T-helper 1 cell treated with Interleukin-12 subunit alpha and Interleukin-12 subunit beta and Interleukin-4 antibody, amounts not matched to agents 30 ng/mL and 1 ng/mL, for 36 hours (primary cell): ENCODE data around the gene DCDC2B. TPM values are rescaled to one million over a fixed set of nuclear protein-coding genes. Genes with fewer than 3 reads are reported as not detected.

Source experiments
- intact Hi-C: fragments of 100-400 bp; cut with micrococcal nuclease; formaldehyde crosslinking; loops from one replicate; pipeline ENCODE4 v1.15.1; 2024
- total RNA-seq: library from RNA; stranded (reverse); gene quantifications from 2 replicates; pipeline ENCODE4 v1.2.3, GENCODE V29; 2022

Gene DCDC2B
- total RNA-seq, 1 donor from 2014 or later: 0.22 TPM

- intact Hi-C loops: no loop called here
Measured at GRCh38 chr1:32195972-32196823, 12.7 kb upstream of the DCDC2B start.

DNA sequence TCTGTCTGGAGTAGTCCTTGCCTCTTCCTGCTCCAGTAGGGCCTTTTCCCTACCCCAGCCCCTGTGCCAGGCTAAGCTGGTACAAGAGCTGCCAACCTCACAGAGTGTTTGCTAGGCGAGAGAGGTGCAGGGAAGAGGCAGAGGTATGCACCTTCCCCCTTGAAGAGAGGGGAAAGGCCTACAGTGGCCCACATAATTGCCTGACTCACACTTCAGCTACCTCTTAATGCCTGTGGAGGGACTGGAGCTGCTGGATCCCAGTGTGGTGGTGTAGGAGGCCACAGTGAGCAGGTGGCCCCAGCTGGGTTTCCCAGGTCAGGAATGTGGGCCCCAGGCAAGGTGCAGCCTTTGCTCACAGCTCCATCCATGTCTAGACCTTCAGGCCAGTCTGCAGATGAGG is 11.8 kb upstream of the DCDC2B start:
- intact Hi-C loops: no loop called here

DNA sequence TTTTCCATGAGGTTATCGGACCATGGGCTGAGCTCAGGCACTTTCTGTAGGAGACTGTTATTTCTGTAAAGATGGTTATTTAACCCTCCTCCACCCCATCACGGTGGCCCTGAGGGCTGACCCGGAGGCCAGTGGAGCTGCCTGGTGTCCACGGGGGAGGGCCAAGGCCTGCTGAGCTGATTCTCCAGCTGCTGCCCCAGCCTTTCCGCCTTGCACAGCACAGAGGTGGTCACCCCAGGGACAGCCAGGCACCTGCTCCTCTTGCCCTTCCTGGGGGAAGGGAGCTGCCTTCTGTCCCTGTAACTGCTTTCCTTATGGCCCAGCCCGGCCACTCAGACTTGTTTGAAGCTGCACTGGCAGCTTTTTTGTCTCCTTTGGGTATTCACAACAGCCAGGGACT is 11.1 kb upstream of the DCDC2B start:
- intact Hi-C loops: no loop called here

DNA sequence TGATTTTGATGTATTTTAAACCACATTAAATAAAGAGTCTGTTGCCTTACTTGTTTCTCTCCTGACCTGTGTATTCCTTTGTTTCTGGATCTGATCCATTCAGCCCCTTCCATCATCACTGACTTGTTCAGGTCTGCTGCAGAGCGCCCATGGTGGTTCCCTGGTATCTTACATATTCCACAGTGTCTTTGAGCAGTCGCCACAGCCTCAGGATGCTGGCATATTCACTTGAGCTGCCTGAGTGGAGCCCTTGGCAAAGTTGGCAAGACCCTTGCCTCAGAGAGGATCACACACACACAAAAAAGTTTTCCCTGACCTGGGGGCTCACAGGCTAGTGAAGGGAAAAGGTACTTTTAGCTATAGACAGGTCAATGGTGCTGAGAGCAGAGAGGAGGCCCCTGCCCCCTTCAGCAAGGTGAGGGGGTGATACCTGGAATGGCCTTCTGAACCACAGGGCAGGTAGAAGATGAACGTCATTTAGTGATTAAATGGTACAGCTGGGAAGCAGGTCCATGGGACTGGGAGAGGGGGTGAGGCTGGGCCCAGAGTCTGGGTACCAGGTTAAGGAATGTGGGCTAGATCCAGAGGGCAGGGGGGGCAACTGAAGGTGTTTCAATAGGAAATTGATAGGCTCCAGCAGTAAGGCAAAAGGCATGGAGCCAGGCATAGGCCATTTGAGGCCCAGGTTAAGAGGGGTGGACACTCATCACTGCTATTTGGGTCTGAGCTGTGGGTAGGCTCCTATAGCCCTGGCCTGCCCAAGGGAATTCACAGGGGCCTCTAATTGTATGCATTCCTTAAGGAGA is 10.4 kb upstream of the DCDC2B start:
- intact Hi-C loops: no loop called here

DNA sequence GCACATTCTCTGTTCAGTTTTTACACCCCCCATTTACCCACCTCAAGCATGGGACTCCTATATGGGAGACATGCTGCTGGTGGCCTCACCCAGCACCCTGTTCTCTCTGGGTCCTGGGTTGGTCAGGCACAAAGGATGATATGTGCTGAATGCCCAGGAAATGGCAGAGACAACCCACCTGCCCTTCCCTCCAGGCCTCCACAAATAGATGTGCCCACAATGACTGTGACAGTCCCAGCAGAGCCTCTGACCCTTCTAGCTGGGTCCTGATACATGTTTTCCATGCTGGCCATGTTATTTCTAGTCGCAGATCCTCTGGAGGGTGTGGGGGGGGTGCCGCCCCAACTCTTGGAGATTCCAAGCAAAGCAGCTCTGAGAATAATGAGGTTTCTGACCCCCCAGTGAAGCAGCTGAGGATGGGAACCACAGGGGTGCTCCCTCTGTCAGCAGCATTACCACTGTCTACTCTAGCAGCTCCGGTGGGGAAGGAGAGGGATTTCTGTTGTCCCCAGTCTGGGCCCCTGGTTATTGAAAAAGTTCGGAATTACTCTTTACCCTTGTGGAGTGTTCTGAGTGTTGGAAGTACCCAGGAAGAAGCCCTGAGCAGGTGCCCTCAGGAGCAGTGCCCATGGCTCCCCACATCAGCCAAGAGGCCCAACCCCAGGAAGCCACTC is 9.7 kb upstream of the DCDC2B start:
- intact Hi-C loops: no loop called here

GRCh38 chr1:32199717-32200072 is 9.2 kb upstream of the DCDC2B start:
- intact Hi-C loops: loop anchor here (1.0 to 5.0 kb wide), 8 partner anchors 19 to 451 kb away; partner anchors contain the start of genes BSDC1, EIF3I, LCK and PTP4A2

DNA sequence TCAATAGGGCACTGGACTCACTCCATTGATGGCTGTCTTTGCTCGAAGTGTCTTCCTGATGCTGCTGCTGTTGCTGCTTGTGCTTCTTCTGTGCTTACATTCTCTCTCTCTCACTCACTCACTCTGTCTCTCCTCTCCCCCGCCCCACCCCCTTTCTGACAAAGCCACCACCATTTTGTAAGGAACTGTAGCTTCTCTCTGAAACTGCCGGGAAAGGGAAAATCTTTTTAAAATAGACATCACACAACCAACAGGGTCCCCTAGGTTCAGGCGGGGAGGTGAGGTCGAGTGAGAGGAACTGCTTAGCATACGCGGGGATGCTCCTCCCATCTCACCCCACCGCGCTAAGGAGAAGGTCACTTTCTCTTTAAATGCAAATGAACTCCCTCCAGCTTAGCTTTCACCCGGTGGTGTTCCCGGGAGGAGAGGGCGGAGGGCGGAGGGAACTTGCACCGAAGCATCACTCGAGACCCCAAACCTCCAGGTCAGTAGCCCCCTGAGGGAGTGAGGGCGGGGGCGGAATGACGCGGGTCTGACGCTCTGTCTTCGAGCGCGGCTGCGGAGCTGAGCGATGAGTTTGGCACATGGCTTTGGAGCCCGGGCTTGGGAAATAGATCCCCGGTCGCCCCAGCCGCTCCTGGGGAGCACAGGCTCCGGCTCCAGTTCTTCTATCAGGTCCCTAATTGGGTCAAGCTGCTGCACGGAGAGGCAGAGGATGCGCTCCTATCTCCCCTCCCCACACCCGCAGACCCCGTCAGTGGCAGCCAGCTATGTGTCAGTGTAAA is 8.5 kb upstream of the DCDC2B start, which contains the start of gene CCDC28B:
Gene CCDC28B, plus strand, starts transcription at position 370 of the 785 bp plus-strand sequence. CDS start 1,341 bp downstream, outside the sequence.
- intact Hi-C loops: loop anchor here (1.0 to 5.0 kb wide), 9 partner anchors 20 to 450 kb away; partner anchors contain the start of genes BSDC1, EIF3I, LCK and PTP4A2

- intact Hi-C loops: loop anchor here (1.0 to 5.0 kb wide), 5 partner anchors 50 to 450 kb away; partner anchors contain the start of genes LCK, PTP4A2, RBBP4 and ZBTB8OS
Measured at GRCh38 chr1:32201011-32201855, 7.7 kb upstream of the DCDC2B start.

DNA sequence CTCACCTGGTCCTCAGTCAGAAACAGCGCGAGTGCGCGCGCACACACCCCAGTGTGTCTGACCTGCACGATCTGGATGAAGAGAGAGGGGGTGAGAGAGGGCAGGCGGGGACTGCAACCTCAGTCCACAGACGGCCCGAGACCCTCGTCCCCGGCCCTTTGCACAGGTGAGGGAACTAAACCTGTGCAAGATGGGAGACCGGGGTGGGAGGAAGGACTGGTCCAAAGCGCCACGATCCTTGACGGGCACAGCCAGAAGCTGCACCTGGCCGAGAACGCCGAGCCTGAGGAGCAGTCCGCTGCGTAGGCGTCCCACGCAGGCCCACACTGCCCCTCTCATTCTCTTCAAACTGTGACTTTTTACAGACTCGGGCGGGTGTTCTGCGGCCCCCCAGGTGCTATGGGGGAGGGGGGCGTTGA is 3.9 kb upstream of the DCDC2B start:
- intact Hi-C loops: loop anchor here (1.0 to 5.0 kb wide), 5 partner anchors 17 to 268 kb away; partner anchors contain the start of genes BSDC1, EIF3I, PTP4A2 and TMEM234

DNA sequence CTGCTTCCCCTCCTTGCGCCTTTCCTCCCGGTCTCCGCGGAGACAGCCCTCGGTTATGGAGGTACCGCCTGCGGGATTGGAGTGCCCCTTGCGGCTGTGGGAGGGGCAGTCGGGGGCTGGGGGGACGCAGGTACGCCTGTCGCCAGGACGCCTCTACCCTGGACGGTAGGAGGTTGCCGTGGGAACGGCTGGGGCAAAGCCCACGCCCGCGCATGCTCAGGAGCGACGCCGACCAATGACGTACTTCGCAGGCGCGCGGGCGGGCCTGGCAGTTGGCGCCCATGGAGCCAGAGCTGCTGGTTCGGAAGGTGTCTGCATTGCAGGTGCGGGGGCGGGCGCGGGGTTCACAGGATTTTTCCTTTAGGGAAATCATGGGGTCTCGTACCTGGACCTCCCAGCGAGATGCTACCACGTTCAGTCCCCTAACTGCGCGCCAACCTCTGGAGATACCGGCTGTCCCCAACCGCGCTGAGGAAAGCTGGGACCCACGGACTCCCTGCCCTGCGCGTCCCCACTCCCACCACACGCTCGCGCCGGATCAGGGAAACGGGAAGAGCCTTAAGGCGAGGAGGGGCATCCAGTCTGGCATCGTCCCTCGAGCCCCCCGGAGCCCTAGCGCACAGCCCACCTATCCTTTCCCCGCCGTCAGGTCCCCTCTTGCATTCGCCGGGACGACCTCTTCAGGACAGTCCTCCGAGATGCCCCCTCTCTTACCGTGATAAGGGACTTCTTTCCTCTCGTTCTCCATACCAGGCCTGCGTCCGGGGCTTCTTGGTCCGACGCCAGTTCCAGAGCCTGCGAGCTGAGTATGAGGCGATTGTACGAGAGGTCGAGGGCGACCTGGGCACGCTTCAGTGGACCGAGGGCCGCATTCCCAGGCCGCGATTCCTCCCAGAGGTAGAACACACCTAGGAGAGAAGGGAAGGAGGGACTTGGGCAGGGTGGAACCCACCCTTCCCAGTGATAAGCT is 3.2 kb upstream of the DCDC2B start, which contains the start of gene IQCC:
Gene IQCC, plus strand, starts transcription at position 271 of the 970 bp plus-strand sequence. Its CDS starts 11 bp downstream, at position 282.
- intact Hi-C loops: loop anchor here (1.0 kb wide), 3 partner anchors 17 to 189 kb away; partner anchors contain the start of genes BSDC1, EIF3I, TMEM234 and TMEM39B

GRCh38 chr1:32208469-32208868 is 420 bp upstream of the DCDC2B start:
- intact Hi-C loops: no loop called here

DNA sequence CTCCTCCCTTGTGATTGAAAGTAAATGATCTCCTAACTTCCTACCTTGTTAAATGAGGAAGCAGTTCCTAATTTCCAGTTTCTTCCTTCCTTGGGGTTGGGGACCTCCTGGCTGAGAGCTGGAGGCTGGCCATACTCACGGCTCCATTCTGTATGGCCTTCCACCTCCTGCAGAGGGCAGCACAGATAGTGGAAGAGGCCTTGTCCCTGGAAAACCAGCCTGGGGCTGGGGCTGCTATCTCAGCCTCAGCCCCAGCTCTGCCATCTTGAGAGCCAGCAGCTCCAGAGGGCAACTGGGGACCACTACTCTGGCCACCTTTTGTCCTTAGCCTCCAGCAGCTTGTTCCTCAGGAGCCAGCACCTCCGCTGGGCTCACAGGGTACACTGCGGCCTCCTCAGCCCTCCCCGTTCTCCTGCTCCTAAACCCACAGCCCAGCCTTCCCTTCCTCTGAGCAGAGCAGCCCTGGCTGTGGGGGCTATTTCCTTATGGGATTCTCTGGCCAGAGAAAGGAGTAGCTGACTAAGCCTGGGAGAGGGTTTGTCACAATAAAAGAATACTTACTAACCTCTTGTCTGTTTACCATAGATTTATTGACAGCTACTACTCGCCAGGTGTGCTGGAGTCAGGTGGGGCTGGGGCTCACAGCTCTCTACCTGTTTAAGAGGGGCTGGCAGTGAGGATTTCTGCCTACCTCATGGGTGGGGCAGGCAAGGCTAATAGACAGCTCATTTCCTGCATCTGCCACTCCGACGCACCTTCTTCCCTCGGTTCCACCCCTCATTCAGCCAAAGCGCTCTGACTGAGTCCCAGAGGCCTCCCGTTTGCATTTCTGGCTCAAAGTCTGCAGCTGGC is 7.0 kb downstream of the DCDC2B start:
- intact Hi-C loops: loop anchor here (1.0 kb wide), 3 partner anchors 104 to 198 kb away; no protein-coding TSS in a partner anchor

GRCh38 chr1:32216566-32216965 is 7.7 kb downstream of the DCDC2B start:
- intact Hi-C loops: no loop called here

DNA sequence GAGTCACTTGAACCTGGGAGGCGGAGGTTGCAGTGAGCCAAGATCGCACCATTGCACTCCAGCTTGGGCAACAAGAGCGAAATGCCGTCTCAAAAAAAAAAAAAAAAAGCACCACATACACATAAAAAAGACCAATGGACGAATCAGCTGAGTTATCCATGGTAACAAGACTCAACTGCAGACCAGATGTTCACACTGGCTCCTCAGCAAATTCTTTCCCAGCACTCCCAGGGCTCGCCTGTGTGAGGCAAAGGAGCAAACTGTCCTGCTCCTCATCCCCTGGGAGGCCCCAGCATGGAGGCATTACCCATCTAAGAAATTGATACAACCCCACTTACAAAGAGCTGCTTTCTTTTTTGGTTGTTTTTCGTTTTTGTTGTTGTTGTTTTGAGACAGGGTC is 10.1 kb downstream of the DCDC2B start:
- intact Hi-C loops: no loop called here

DNA sequence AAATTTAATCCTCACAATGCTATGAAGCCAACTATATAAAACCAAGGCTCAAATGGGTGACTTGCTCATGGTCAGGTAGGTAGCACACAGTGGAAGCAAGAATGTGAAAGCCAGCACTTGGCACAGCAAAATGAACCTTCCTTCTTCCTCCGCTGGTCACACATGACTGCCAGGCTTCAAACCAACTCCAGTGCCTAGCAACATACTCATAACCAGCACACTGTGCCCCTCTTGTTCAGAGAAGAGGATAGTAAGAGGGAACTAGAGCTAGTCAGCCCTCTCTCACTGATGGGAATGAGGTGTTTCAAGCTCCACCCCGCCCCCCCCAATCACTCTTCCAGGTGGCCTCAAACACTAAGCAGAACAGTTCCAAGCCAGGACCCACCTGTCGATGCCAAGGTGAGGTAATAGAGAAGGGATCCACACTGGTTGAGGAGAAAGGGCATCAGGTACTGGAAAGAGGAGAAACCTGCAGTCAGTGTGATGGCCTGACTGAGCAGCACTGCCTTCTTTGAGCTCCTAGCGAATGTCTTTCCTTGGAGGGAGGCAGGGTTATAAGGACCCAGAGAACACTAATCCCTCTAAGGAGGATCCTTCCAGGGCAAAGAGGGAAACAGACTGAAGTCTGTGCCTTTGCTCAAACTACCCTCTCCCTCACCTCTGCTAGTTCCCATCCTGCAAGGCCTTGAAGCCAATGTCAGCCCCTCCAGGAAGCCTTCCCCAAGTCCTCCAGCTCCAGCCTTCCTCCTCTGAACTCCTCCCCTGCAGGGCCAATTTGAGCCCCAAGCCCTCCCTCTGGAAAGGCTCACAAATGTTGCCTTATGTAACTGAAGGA is 12.1 kb downstream of the DCDC2B start:
- intact Hi-C loops: no loop called here

DNA sequence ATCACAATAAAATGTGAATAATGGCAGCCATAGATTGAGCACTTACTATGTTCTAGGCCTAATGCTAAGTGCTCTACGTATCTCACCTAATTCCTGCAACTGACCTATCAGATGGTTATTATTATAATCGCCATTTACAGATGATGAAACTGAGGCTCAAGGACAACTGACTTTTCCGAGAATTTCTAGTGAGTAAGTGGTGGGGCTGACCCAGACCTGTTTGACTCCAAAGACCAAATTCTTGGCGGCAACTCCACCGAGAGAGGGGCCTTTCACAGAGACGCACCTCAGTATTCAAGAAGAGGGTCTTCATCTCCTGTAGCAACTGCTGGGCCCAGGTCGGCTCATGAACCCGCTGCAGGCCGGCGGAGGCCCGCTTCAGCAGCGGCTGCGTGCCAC is 12.7 kb downstream of the DCDC2B start:
- intact Hi-C loops: no loop called here
